ENCODE data around the gene GJB3.

Gene GJB3

GRCh38 chr1:34746785-34747637 lies 34.0 kb upstream of the GJB3 start:
- H3K9me3 ChIP-seq (ENCODE audit: control insufficient read depth, insufficient read depth, low read length) = no peaks in the 10 kb centered on the region
- TF ChIP-seq CTCF (IDR thresholded peaks at IDR 0.05; ENCODE audit: low read depth, low read length, poor library complexity, severe bottlenecking) = no peak
- TF ChIP-seq EZH2phosphoT487 (IDR thresholded peaks at IDR 0.05; ENCODE audit: borderline replicate concordance, low read length) = no peak
- no peaks in the 10 kb centered on the region for H4K20me1 ChIP-seq (ENCODE audit: control insufficient read depth, insufficient read depth, low read depth, low read length)
- no peak overlapping the region for H3K27ac ChIP-seq (ENCODE audit: low read depth, low read length)
- no peak overlapping the region for H3K4me3 ChIP-seq (ENCODE audit: low read length)
- no peaks in the 10 kb centered on the region for H3F3A ChIP-seq (ENCODE audit: control insufficient read depth, insufficient read depth)
- no peaks in the 10 kb centered on the region for H3K79me2 ChIP-seq (ENCODE audit: control insufficient read depth, low read length)
- H3K4me2 ChIP-seq (ENCODE audit: low read length) = no peak overlapping the region
- no peaks in the 10 kb centered on the region for H3K9me2 ChIP-seq (replicated peaks; ENCODE audit: control insufficient read depth, low read length)
- H3K36me3 ChIP-seq (ENCODE audit: control insufficient read depth, low read length) = no peaks in the 10 kb centered on the region
- H3K4me1 ChIP-seq (ENCODE audit: control insufficient read depth, low read length) = no peaks in the 10 kb centered on the region
- H3K27me3 ChIP-seq (ENCODE audit: control insufficient read depth, low read length) = no peaks in the 10 kb centered on the region

- Histone ChIP-seq H3K4me3 (ENCODE audit: low read length) (no peak overlapping the region), H3F3A (ENCODE audit: control insufficient read depth, insufficient read depth) (no peaks in the 10 kb centered on the region), H3K4me2 (ENCODE audit: low read length) (no peak overlapping the region), H3K36me3 (ENCODE audit: control insufficient read depth, low read length) (no peaks in the 10 kb centered on the region), H3K4me1 (ENCODE audit: control insufficient read depth, low read length) (no peaks in the 10 kb centered on the region), H3K27ac (ENCODE audit: low read depth, low read length) (no peak overlapping the region), H4K20me1 (ENCODE audit: control insufficient read depth, insufficient read depth, low read depth, low read length) (no peaks in the 10 kb centered on the region), H3K27me3 (ENCODE audit: control insufficient read depth, low read length) (no peaks in the 10 kb centered on the region), H3K9me2 (replicated peaks; ENCODE audit: control insufficient read depth, low read length) (no peaks in the 10 kb centered on the region), H3K79me2 (ENCODE audit: control insufficient read depth, low read length) (no peaks in the 10 kb centered on the region), H3K9me3 (ENCODE audit: control insufficient read depth, insufficient read depth, low read length) (no peaks in the 10 kb centered on the region)
- TF ChIP-seq EZH2phosphoT487 (IDR thresholded peaks at IDR 0.05; ENCODE audit: borderline replicate concordance, low read length) (no peak), CTCF (IDR thresholded peaks at IDR 0.05; ENCODE audit: low read depth, low read length, poor library complexity, severe bottlenecking) (no peak)
Observed at GRCh38 chr1:34747638-34747941, 33.4 kb upstream of the GJB3 start.

- H3K9me3 ChIP-seq (ENCODE audit: control insufficient read depth, insufficient read depth, low read length) = no peaks in the 10 kb centered on the region
- H3K4me3 ChIP-seq (ENCODE audit: low read length) = no peak overlapping the region
- H3K4me1 ChIP-seq (ENCODE audit: control insufficient read depth, low read length) = no peaks in the 10 kb centered on the region
- no peaks in the 10 kb centered on the region for H4K20me1 ChIP-seq (ENCODE audit: control insufficient read depth, insufficient read depth, low read depth, low read length)
- no peaks in the 10 kb centered on the region for H3K27me3 ChIP-seq (ENCODE audit: control insufficient read depth, low read length)
- no peaks in the 10 kb centered on the region for H3K79me2 ChIP-seq (ENCODE audit: control insufficient read depth, low read length)
- no peak overlapping the region for H3K27ac ChIP-seq (ENCODE audit: low read depth, low read length)
- no peak overlapping the region for H3K4me2 ChIP-seq (ENCODE audit: low read length)
- no peaks in the 10 kb centered on the region for H3K9me2 ChIP-seq (replicated peaks; ENCODE audit: control insufficient read depth, low read length)
- TF ChIP-seq CTCF (IDR thresholded peaks at IDR 0.05; ENCODE audit: low read depth, low read length, poor library complexity, severe bottlenecking) (no peak), EZH2phosphoT487 (IDR thresholded peaks at IDR 0.05; ENCODE audit: borderline replicate concordance, low read length) (no peak)
- H3K36me3 ChIP-seq (ENCODE audit: control insufficient read depth, low read length) = no peaks in the 10 kb centered on the region
- H3F3A ChIP-seq (ENCODE audit: control insufficient read depth, insufficient read depth) = no peaks in the 10 kb centered on the region
Observed at GRCh38 chr1:34749992-34750391, 31.0 kb upstream of the GJB3 start.
